Astrocyte of the spinal cord (primary cell): ENCODE measurements around the gene SPDEF.

Source experiments
- DNase-seq: peaks from one replicate; pipeline ENCODE4 v3.0.0; 2011; ENCODE audit warnings: low read depth, low spot score
- H3K4me3 ChIP-seq: 2 replicates; pipeline ENCODE4 v1.5.1; 2011; ENCODE audit warnings: low read depth, mild to moderate bottlenecking, low read length, moderate library complexity
- in situ Hi-C: cut with HindIII; loops from 2 replicates; pipeline ENCODE4 v1.10.0; 2017; ENCODE audit warnings: low sequenced_read_pairs
- TF ChIP-seq, protein P1 (sequence below): IDR thresholded peaks from 2 replicates; pipeline ENCODE4 v1.5.1; 2012; ENCODE audit warnings: low read depth, mild to moderate bottlenecking, low read length, inconsistent platforms

The SPDEF gene

GRCh38 chr6:34512738-34513115 is 43.4 kb downstream of the SPDEF start:
- no peak overlapping the region for H3K4me3 ChIP-seq
- TF ChIP-seq, protein P1, sequence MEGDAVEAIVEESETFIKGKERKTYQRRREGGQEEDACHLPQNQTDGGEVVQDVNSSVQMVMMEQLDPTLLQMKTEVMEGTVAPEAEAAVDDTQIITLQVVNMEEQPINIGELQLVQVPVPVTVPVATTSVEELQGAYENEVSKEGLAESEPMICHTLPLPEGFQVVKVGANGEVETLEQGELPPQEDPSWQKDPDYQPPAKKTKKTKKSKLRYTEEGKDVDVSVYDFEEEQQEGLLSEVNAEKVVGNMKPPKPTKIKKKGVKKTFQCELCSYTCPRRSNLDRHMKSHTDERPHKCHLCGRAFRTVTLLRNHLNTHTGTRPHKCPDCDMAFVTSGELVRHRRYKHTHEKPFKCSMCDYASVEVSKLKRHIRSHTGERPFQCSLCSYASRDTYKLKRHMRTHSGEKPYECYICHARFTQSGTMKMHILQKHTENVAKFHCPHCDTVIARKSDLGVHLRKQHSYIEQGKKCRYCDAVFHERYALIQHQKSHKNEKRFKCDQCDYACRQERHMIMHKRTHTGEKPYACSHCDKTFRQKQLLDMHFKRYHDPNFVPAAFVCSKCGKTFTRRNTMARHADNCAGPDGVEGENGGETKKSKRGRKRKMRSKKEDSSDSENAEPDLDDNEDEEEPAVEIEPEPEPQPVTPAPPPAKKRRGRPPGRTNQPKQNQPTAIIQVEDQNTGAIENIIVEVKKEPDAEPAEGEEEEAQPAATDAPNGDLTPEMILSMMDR = no peak
- in situ Hi-C loops = no loop called here
- no peak for DNase-seq

GRCh38 chr6:34511915-34512737 is 44.0 kb downstream of the SPDEF start:
- H3K4me3 ChIP-seq = no peak overlapping the region
- TF ChIP-seq, protein P1 = no peak
- DNase-seq = no peak
- in situ Hi-C loops = no loop called here

DNA sequence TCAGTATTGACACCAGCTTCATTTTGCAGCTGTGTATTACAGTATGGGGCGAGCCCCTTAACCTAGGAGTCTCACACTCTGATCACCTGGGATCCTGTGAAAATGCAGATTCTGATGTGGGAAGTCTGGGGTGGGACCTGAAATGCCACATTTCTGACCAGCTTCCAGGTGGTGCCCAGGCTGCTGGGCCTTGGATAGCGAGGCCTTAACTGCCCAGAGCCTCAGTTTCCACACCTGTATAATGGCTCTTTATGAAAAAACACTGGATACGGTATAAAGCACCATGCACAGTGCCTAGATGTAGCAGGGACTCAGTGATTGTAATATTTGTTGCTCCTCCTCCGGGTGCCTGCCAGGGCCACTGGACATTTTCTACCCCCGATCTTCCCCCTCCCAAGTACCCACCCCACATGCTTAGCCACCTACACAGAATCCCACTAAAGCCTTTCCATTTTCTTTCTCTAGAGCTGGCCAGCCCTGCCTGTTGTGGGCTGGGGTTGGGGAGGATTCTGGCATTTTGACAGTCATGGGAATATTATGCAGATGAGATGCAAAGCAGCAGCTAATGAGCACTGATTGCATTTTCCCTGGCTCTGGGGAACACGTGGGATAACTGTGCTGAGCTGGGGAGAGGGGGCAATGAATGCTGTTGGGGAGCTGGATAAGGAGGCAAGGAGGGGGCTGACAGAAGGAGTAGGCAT is 44.8 kb downstream of the SPDEF start:
- no peak overlapping the region for H3K4me3 ChIP-seq
- TF ChIP-seq, protein P1 = no peak
- no peak for DNase-seq
- in situ Hi-C loops = no loop called here

GRCh38 chr6:34510299-34510698 is 45.8 kb downstream of the SPDEF start:
- no peak for DNase-seq
- in situ Hi-C loops = no loop called here
- no peak overlapping the region for H3K4me3 ChIP-seq
- TF ChIP-seq, protein P1 = no peak

DNA sequence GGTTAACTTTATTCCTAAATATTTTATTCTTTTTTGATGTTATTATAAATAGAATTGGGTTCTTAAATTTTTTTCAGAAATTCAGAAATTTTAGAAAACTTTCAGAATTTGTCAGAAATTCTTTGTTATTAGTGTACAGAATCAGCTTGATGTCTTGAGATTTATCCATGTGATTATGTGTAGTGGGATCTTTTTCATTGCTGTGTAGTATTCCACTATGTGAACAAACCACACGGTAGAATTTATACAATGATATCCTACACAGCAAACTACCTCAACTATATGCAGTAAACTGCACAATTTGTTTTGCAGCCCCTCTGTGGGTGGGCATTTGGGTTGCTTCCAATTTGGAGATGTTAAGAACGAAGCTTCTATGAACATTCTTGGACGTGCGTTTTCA is 46.3 kb downstream of the SPDEF start:
- TF ChIP-seq, protein P1 = no peak
- no peak overlapping the region for H3K4me3 ChIP-seq
- in situ Hi-C loops = no loop called here
- no peak for DNase-seq

DNA sequence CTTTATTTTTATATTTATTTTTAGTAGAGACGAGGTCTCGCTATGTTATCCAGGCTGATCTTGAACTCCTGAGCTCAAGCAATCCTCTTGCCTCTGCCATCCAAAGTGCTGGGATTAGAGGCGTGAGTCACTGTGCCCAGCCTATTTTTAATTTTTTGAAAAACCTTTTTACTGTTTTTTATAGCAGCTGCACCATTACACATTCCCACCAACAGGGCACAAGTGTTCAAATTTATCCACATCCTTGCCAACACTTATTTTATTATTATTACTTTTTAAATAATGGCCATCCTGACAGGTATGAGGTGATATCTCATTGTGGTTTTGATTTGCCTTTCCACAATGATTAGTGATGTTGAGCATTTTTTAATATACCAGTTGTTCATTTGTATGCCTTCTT is 47.7 kb downstream of the SPDEF start:
- TF ChIP-seq, protein P1 = no peak
- no peak for DNase-seq
- H3K4me3 ChIP-seq = no peak overlapping the region
- in situ Hi-C loops = no loop called here
